DMS53 treated with DMSO at 0.1 percent for 48 hours (cell line): ENCODE data around the gene IQGAP2.
"Not testable (repeated sequence)": the region's sequence is repeated elsewhere in the genome, so short reads cannot be mapped to it uniquely, and the experiment has no call there.

ENCODE experiments used
- DNase-seq: peaks from one replicate; lab custom pipeline; 2025; ENCODE audit not compliant: unreplicated experiment; lab: John Stamatoyannopoulos, UW

The IQGAP2 gene

GRCh38 chr5:76649140-76649539, 246.1 kb downstream of the IQGAP2 start:
- DNase-seq, result no peak

GRCh38 chr5:76652809-76653414, 249.8 kb downstream of the IQGAP2 start:
- DNase-seq, result no peak

GRCh38 chr5:76657091-76657490, 254.0 kb downstream of the IQGAP2 start:
- DNase-seq, result no peak

- no peak for DNase-seq
Measured at GRCh38 chr5:76657683-76658311, 254.7 kb downstream of the IQGAP2 start.

GRCh38 chr5:76660360-76660759, 257.3 kb downstream of the IQGAP2 start:
- DNase-seq, result no peak

- DNase-seq, result no peak
Measured at GRCh38 chr5:76662521-76662920, 259.4 kb downstream of the IQGAP2 start.

- no peak for DNase-seq
Measured at GRCh38 chr5:76663573-76663972, 260.5 kb downstream of the IQGAP2 start.

GRCh38 chr5:76664079-76664478, 261.0 kb downstream of the IQGAP2 start:
- DNase-seq, result no peak

- DNase-seq, result no peak
Measured at GRCh38 chr5:76667495-76667894, 264.4 kb downstream of the IQGAP2 start.

- DNase-seq, result no peak
Measured at GRCh38 chr5:76669245-76669644, 266.2 kb downstream of the IQGAP2 start.

GRCh38 chr5:76670508-76670907, 267.4 kb downstream of the IQGAP2 start:
- no peak for DNase-seq

- no peak for DNase-seq
Measured at GRCh38 chr5:76672242-76672641, 269.2 kb downstream of the IQGAP2 start.

- DNase-seq, result no peak
Measured at GRCh38 chr5:76673125-76673524, 270.0 kb downstream of the IQGAP2 start.

GRCh38 chr5:76674330-76675066, 271.4 kb downstream of the IQGAP2 start:
- DNase-seq, result no peak

GRCh38 chr5:76675364-76675763, 272.3 kb downstream of the IQGAP2 start:
- no peak for DNase-seq

GRCh38 chr5:76677849-76678472, 274.9 kb downstream of the IQGAP2 start:
- no peak for DNase-seq

GRCh38 chr5:76679231-76679630, 276.1 kb downstream of the IQGAP2 start:
- no peak for DNase-seq

GRCh38 chr5:76680826-76681225, 277.7 kb downstream of the IQGAP2 start:
- DNase-seq, result not testable (repeated sequence)

GRCh38 chr5:76681287-76681686, 278.2 kb downstream of the IQGAP2 start:
- DNase-seq, result no peak

GRCh38 chr5:76682387-76682786, 279.3 kb downstream of the IQGAP2 start:
- DNase-seq, result no peak

- DNase-seq, result no peak
Measured at GRCh38 chr5:76683816-76684731, 281.0 kb downstream of the IQGAP2 start.
